Ramos (cell line): ENCODE data around the gene GJA8.
"Not testable (repeated sequence)": the region's sequence is repeated elsewhere in the genome, so short reads cannot be mapped to it uniquely, and the experiment has no call there.

ENCODE experiments used
- in situ Hi-C: fragments of 300-500 bp; cut with MboI; formaldehyde crosslinking; loops from one replicate; pipeline ENCODE4 v1.14.3; 2022; ENCODE audit warnings: low sequenced_read_pairs; ENCODE audit not compliant: unreplicated experiment

The GJA8 gene

DNA sequence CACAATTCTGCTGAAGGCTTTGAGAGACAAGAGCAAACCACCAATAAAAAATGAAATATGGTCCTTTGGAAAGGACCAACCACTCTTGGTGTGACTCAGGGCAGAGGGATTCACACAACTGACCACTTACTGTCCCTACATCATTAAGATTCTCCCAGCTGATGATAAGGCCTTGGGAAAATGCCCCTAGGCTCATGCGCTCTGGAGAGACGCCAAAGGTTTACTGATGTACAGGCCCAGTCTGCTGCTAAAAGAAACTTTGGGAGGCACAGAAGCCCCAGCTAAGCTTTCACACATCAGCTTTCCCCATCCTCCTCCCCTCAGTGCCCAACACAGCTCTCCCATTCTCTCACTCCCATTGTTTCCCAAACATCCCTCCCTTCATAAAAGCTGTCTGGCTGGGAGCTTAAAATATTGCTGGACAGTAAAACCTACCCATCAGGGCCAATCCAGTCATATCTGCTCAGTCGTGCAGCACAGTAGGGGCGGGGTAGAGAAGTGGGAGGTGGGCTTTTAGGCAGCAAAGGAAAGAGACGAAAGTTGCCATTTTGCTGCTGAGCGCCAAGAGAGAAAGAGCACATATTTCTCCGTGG, at the start of gene GJA8:
GJA8 (plus strand) TSS at position 543 of the 593 bp plus-strand sequence. CDS start 5,161 bp downstream, outside the sequence.
- in situ Hi-C loops = no loop called here

- in situ Hi-C loops = no loop called here
Observed at GRCh38 chr1:147853391-147853790, 49.2 kb upstream of the GJA8 start.

DNA sequence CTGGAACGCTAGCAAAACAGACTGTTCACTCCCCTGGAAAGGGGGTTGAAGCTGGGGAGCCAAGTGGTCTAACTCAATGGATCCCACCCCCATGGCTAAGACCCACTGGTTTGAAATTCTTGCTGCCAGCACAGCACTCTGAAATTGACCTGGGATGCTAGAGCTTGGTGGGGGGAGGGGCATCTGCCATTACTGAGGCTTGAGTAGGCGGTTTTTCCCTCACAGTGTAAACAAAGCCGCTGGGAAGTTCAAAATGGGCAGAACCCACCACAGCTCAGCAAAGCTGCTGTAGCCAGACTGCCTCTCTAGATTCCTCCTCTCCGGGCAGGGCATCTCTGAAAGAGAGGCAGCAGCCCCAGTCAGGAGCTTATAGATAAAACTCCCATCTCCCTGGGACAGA, 47.6 kb upstream of the GJA8 start:
- in situ Hi-C loops = not testable (repeated sequence)

DNA sequence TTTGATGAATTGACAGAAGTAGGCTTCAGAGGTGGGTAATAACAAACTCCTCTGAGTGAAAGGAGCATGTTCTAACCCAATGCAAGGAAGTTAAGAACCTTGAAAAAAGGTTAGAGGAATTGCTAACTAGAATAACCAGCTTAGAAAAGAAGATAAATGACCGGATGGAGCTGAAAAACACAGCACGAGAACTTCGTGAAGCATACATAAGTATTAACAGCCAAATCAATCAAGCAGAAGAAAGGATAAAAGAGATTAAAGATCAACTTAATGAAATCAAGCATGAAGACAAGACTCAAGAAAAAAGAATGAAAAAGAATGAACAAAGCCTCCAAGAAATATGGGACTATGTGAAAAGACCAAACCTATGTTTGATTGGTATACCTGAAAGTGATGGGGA, 46.6 kb upstream of the GJA8 start:
- in situ Hi-C loops = not testable (repeated sequence)

- in situ Hi-C loops = not testable (repeated sequence)
Observed at GRCh38 chr1:147867204-147867603, 35.4 kb upstream of the GJA8 start.

GRCh38 chr1:147878022-147878421, 24.6 kb upstream of the GJA8 start:
- in situ Hi-C loops = no loop called here

- in situ Hi-C loops = no loop called here
Observed at GRCh38 chr1:147879911-147880310, 22.7 kb upstream of the GJA8 start.

DNA sequence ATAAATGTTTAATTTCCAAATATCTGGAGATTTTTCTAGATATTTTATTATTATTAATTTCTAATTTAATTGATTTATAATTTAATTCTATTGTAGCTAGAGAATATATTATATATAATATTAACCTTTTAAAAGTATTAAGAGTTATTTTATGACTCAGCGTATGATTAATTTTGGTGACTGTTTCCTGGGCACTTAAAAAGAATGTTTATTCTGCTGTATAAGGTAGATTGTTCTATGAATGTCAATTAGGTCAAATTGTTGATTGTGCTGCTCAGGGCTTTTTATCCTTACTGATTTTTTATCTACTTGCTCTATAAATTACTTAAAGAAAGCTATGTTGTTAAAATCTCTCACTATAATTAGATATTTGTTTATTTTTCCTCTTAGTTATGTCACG, 20.1 kb upstream of the GJA8 start:
- in situ Hi-C loops = no loop called here

GRCh38 chr1:147890177-147890790, 12.3 kb upstream of the GJA8 start:
- in situ Hi-C loops = loop anchor here (10.0 kb wide), 1 partner anchor 395 kb away; no protein-coding TSS in a partner anchor

DNA sequence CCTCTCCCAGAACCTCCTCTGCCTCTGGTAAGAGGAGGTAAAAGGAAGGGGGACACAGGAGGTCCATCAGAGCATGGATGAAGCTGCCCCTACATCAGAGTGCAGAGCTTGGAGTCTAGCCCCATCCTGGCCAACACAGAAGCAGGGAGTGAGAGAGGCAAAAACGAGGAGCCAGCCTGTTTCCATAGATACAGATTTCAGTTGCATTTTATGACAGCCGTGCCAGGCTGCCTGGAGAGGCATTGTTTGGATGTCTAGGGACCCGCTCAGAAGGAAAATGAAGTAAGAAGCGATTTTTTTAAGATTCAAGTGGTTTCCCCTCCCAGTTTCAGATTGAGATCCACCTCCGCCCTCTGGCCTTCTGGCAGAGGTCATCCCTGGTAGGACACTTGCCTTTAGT, 11.5 kb upstream of the GJA8 start:
- in situ Hi-C loops = loop anchor here (10.0 kb wide), 1 partner anchor 396 kb away; no protein-coding TSS in a partner anchor

DNA sequence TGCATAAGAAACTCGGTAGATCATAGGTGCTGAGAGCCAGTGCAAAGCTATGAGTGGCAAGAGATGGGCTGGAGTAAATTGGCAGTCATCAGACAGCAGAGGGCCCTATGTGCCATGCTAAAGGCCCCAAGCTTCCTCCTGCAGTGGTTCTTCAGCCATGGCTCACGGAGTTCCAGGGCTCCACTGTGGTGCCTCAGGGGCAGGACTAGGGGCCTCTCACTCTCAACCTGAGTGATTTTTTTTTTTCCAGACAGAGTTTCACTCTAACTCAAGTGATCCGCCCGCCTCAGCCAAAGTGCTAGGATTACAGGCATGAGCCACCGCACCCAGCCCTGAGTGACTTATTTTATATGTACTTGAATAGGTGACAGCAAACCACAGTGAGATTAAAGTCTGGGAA, 10.4 kb upstream of the GJA8 start:
- in situ Hi-C loops = loop anchor here (10.0 kb wide), 1 partner anchor 397 kb away; no protein-coding TSS in a partner anchor

DNA sequence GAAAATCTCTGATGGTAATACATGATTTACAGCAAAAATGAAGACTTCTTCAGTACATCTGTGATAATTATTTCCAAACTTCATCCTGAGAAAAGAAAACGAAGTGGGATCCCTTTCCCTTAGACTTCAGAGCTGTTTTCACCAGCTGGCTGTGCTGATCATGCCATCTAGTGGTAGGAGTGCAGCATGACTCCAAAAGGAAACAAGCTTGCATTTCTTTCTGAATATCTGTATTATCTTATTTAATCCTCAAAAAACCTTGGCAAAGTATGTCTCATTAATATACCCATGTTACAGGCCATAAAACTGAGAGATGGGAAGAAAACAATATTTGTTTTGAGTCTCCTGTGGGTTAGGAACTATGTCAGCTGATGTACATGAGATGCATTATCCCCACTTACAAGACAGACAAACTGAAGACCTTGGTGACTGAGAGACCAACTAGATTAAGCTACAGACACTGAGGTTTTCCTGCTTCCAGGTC, 9.8 kb upstream of the GJA8 start:
- in situ Hi-C loops = loop anchor here (10.0 kb wide), 1 partner anchor 398 kb away; no protein-coding TSS in a partner anchor

- in situ Hi-C loops = loop anchor here (10.0 kb wide), 1 partner anchor 400 kb away; no protein-coding TSS in a partner anchor
Observed at GRCh38 chr1:147895123-147895522, 7.5 kb upstream of the GJA8 start.

DNA sequence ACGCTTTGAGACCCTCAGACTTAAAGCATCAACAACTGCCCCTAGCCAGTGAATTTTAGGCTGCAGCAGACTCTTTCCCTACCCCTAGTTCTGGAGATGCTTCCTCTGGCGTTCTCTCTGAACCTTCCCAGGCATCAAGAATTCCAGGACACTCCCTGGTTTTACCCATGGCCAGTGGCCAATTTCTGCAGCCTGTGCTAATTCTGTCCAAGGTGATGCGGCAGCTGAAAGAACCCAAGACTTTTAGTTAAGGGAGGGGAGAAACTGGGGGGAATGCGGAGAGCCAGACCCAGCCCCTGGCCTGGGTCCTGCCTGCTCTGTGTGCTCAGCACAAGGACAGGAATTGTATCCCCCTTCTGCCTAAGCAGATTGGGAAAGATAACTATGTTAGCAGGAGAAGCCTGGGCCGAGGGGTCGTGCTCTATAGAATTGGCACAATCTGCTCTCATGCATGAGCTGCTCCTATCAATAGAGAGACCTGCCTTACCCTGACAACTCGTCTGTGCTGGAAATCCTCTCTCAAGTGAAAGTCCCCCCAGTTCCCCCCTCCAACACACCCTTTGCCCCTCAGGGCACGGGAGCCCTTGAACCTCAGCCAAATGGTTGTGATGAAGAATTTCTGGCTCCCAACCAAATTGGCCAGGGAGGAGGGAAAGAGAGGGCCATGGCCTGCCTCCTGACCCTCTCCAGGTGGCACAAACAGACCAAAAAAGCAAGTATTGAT, 5.4 kb upstream of the GJA8 start:
- in situ Hi-C loops = loop anchor here (10.0 kb wide), 1 partner anchor 402 kb away; no protein-coding TSS in a partner anchor

DNA sequence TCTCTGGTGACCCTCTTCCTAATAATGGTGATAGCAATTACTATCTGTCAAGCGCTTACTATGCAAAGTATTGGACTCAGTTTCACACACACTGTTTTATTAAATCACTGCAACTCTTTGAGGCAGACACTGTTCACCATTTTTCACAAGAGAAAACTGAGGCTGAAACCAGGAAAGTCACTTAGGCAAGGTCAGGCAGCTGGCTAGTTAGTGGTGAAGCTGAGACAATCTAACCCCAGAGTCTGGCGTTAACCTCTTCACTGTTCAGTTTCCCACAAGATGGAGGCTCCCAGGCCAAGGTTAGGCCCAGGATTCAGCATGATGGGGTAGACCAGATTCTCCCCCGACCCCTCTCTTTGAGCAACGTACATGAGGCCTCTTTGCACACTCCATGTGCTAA, 4.8 kb upstream of the GJA8 start:
- in situ Hi-C loops = loop anchor here (10.0 kb wide), 1 partner anchor 403 kb away; no protein-coding TSS in a partner anchor

- in situ Hi-C loops = no loop called here
Observed at GRCh38 chr1:147904726-147905125, 2.1 kb downstream of the GJA8 start.

DNA sequence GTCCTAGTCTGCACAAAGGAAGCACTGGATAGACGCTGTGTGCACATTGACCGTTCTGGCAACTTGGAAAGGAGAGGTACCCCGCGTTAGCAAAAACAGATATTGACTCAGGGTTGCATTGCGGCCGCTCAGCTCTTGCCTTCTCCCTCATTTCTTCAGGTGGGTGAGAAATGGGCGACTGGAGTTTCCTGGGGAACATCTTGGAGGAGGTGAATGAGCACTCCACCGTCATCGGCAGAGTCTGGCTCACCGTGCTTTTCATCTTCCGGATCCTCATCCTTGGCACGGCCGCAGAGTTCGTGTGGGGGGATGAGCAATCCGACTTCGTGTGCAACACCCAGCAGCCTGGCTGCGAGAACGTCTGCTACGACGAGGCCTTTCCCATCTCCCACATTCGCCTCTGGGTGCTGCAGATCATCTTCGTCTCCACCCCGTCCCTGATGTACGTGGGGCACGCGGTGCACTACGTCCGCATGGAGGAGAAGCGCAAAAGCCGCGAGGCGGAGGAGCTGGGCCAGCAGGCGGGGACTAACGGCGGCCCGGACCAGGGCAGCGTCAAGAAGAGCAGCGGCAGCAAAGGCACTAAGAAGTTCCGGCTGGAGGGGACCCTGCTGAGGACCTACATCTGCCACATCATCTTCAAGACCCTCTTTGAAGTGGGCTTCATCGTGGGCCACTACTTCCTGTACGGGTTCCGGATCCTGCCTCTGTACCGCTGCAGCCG, 5.4 kb downstream of the GJA8 start:
- in situ Hi-C loops = no loop called here

DNA sequence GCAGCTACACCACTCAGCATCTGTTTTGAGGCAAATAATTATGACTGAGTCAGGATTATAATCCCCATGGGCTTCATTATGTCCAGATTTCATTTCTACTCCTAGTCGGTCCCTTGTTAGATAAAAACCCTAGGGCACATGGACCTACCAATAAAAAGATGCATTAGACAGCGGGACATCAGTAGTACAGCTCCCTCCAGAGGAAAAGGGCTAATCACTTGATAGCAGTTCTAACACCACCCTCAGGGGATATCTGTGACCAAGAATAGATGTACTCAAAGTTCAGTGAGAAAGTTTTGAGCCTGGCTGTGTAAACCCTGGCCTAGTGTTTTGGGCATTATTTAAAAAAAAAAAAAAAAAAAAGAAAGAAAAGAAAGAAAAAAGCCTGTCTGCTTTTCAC, 10.0 kb downstream of the GJA8 start:
- in situ Hi-C loops = no loop called here

DNA sequence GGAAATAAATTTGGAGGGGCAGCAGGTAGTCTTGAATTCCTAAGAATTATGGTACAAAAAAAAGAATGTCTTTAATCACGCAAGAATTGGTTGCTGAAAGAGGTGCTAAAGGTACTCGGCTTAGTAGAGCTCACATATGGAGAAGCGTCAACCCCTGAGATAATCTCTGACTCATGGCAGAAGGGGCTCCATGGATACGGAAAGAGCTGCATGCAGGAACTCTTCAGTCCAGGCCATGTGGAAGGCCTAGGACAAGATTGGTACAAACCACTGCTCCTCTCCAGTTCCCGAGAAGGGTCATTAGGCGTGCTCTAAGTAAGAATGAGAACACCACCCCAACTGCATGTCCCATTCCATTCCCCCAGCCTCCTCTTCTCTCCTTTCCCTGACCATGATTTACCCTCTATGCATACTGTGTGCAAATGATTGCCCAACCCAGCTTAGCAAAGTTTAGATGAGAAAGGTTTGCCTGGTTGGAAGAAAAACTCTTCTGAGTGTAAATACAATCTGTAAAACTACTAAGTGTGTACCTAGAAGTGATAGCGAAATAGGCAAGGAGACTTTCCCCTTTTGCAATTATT, 10.9 kb downstream of the GJA8 start:
- in situ Hi-C loops = no loop called here

DNA sequence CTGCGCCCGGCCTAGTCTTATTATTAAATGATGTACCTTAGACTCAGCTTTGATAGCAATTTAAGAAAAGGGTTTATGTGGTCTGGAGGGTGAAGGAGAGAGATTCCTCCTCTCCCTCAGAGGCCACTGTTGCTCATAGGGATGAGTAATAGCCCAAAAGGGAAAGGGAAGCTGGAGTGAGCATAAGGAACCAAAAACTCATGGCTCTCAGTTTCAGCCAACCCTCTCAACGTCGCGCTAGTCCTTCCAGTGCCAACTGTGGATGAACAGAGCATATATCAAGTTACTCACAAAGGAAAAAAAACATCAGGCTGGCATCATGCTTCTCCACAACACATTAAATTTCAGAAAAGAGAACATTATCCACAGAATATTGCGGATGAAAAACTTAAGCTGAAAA, 17.3 kb downstream of the GJA8 start:
- in situ Hi-C loops = no loop called here
